ENCODE results near the gene MTUS2.

DNA sequence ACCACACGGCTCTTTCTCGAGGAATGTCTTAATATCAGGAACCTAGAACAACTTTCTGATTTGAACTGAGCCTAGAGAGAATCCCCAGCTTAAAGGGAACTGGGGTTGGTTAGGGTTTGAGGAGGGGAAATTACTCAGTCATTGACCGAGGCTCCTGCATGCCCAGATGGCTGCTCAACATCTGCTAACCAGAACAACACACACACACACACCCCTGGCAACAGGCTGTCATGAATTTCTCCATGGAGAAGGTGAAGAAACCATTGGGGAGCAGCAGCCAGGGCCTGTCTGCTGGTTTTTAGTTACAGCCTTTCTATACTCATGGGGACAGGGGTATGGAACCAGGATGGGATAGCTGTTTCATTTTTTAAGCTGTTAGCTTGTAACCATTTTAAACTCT is 5.2 kb downstream of the MTUS2 start:
- no peak for TF ChIP-seq POLR2A (IDR thresholded peaks at IDR 0.05; ENCODE audit: low read depth, low read length)
- TF ChIP-seq POLR2AphosphoS5 (IDR thresholded peaks at IDR 0.05; ENCODE audit: low read depth, low read length): no peak
- no peak for TF ChIP-seq SPI1 (IDR thresholded peaks at IDR 0.05; ENCODE audit: low read depth, low read length)
- TF ChIP-seq TAF1 (IDR thresholded peaks at IDR 0.05; ENCODE audit: low read depth, low read length): no peak
- no peak for TF ChIP-seq PAX5 (IDR thresholded peaks at IDR 0.05; ENCODE audit: insufficient read depth, low read length, severe bottlenecking)
- no peak for TF ChIP-seq POU2F2 (IDR thresholded peaks at IDR 0.05; ENCODE audit: low read depth, low read length)
